Esophagus muscularis mucosa (tissue), 4 donors: ENCODE results near the gene CMPK1.

Experiments used
- EP300 ChIP-seq: sonication (generic); formaldehyde crosslinking; IDR thresholded peaks from one replicate; pipeline ENCODE4 v1.6.1; 2017; ENCODE audit warnings: antibody characterized with exemption
- POLR2A ChIP-seq: fragments of 450-650 bp; IDR thresholded peaks from one replicate; pipeline ENCODE4 v1.6.1; 2017; ENCODE audit warnings: antibody characterized with exemption, moderate library complexity, mild to moderate bottlenecking, low read depth
- POLR2AphosphoS5 ChIP-seq, 2 donors: sonication (generic); formaldehyde crosslinking; IDR thresholded peaks; one replicate each; pipeline ENCODE4 v1.6.1; 2017; ENCODE audit warnings: antibody characterized with exemption in 2 of 2
- TF ChIP-seq, protein P1 (sequence below), 3 experiments: fragments of 200-600 bp in 2 of 3; fragments of 450-650 bp in 1 of 3; sonication (generic) in 2 of 3; IDR thresholded peaks; one replicate each; pipeline ENCODE4 v1.5.1; 2017 to 2019; ENCODE audit warnings: antibody characterized with exemption in 3 of 3, mild to moderate bottlenecking in 2 of 3, moderate library complexity in 1 of 3

DNA sequence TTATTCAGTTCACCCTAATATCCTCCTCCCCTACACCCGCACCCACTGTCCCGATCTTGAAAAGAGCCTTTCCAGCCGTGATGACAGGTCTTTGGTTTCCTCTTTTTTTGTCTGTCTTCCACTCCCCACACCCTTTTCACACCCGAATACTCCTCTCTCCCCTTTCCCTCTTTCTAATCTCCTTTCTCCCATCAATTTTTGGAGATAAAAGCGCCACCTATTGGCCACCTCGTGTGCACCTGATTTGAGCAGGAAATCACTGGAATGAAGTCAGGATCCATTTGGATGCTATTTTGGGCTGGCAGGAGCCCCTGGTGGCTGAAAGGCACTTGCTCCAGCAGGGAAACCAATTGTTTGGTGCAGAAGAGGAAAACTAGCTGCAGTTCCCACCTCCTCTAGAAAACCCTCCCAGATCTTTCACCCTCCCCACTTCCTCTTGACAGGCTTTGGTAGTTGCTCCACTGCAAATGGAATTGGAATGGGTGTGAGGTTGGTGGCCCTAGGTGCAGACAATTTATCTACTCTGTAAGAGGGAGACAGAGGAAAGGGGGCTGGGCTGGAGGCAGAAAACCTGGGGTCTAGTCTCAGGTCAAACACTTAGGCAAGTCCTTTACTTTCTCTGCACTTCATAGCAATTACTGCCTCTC, 90.9 kb downstream of the CMPK1 start:
- TF ChIP-seq POLR2AphosphoS5 (IDR thresholded peaks at IDR 0.05) (no peak), POLR2A (no peak), EP300 (no peak)
- TF ChIP-seq, protein P1, sequence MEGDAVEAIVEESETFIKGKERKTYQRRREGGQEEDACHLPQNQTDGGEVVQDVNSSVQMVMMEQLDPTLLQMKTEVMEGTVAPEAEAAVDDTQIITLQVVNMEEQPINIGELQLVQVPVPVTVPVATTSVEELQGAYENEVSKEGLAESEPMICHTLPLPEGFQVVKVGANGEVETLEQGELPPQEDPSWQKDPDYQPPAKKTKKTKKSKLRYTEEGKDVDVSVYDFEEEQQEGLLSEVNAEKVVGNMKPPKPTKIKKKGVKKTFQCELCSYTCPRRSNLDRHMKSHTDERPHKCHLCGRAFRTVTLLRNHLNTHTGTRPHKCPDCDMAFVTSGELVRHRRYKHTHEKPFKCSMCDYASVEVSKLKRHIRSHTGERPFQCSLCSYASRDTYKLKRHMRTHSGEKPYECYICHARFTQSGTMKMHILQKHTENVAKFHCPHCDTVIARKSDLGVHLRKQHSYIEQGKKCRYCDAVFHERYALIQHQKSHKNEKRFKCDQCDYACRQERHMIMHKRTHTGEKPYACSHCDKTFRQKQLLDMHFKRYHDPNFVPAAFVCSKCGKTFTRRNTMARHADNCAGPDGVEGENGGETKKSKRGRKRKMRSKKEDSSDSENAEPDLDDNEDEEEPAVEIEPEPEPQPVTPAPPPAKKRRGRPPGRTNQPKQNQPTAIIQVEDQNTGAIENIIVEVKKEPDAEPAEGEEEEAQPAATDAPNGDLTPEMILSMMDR (IDR thresholded peaks at IDR 0.05): peak; percentile 52 to 70 (median 57)
